ENCODE measurements around the gene NAT9. TPM values are rescaled to one million over a fixed set of nuclear protein-coding genes. Genes with fewer than 3 reads are reported as not detected.
A peak's percentile ranks its signal among the peaks of the same experiment; 100 is the strongest.

The NAT9 gene
- total and polyA plus RNA-seq, 11 donors: 7.9 to 36.6 (median 18.2) TPM

DNA sequence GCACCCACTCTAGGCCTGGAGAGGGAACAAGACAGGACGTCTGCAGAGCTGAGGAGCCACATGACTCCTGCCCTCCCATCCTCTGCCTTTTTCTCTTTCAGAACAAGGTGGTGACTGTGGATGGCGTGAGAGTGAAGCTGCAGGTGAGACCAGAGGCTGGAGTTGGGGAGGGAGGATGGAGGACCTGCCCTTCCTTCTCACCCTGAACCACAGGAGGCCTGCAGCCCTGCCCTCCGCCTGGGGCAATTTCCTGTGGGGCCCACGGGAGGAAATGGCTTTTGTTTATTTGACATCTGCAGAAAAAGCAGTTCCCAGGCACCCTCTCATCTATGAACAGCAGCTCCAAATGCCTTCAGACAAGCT, 34.0 kb downstream of the NAT9 start:
- ATAC-seq (no peak), DNase-seq (peak in 1 of 5 donors; percentile 38)

DNA sequence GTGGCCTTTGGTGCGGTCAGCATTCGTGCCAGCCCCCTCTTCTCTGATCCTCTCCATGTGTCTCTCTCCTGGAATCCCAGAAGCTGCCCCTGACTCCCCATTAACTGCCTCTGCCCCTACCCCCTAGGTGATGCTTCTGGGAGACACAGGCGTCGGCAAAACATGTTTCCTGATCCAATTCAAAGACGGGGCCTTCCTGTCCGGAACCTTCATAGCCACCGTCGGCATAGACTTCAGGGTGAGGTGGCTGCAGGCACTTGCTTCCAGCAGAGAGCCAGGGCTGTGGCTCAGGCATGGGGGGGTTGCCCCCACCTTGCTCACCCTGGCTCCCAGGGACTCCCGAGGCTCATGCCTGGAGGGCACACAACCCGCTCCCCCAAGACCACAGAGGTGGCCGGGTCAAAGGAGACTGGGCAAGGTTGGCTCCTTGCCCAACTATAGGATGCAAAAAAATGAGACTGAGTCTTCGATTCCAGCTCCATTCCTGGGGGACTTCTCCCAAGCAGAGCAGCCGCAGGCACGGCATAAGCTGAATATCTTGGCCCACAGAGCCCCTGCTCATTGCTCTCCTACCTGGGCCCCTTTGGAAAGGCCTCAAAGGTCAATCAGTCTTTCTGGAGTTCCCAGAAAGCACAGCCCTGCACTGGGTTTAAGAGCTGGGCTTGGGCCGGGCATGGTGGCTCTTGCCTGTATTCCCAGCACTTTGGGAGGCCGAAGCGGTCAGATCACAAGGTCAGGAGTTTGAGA, 35.3 kb downstream of the NAT9 start:
- intact Hi-C loops (cut with DNase I): loop anchor here in 4 of 10 donors (5.0 kb wide), 4 partner anchors 41 to 216 kb away; no protein-coding TSS in a partner anchor
- H3K36me3 ChIP-seq: no peaks in the 10 kb centered on the region
- H3K27me3 ChIP-seq: peaks cover 16 to 54% (median 32%) of the 10 kb centered on the region in 9 donors
- DNase-seq (no peak), ATAC-seq (no peak)
- H3K9me3 ChIP-seq: no peaks in the 10 kb centered on the region
- no peak overlapping the region for H3K4me3 ChIP-seq
- TF ChIP-seq, protein P1, sequence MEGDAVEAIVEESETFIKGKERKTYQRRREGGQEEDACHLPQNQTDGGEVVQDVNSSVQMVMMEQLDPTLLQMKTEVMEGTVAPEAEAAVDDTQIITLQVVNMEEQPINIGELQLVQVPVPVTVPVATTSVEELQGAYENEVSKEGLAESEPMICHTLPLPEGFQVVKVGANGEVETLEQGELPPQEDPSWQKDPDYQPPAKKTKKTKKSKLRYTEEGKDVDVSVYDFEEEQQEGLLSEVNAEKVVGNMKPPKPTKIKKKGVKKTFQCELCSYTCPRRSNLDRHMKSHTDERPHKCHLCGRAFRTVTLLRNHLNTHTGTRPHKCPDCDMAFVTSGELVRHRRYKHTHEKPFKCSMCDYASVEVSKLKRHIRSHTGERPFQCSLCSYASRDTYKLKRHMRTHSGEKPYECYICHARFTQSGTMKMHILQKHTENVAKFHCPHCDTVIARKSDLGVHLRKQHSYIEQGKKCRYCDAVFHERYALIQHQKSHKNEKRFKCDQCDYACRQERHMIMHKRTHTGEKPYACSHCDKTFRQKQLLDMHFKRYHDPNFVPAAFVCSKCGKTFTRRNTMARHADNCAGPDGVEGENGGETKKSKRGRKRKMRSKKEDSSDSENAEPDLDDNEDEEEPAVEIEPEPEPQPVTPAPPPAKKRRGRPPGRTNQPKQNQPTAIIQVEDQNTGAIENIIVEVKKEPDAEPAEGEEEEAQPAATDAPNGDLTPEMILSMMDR (IDR thresholded peaks at IDR 0.05): no peak
- no peak for TF ChIP-seq POLR2A (IDR thresholded peaks at IDR 0.05)
- WGBS, 4 donors: 84 to 95% (median 86%) methylated on average over 13 to 17 of the region's 17 CpGs
- peak overlapping the region in 1 of 12 donors; percentile 86 for H3K27ac ChIP-seq
- peaks cover 0 to 97% (median 33%) of the 10 kb centered on the region in 12 donors for H3K4me1 ChIP-seq

More for the DNA sequence above, 34.0 kb downstream of the NAT9 start:
- TF ChIP-seq, protein P1 (IDR thresholded peaks at IDR 0.05): no peak
- no peak for TF ChIP-seq POLR2A (IDR thresholded peaks at IDR 0.05)
- H3K36me3 ChIP-seq: no peaks in the 10 kb centered on the region
- H3K27ac ChIP-seq: peak overlapping the region in 4 of 12 donors; percentile 9 to 86 (median 20)
- H3K4me3 ChIP-seq: peak overlapping the region in 1 of 12 donors; percentile 20
- no peaks in the 10 kb centered on the region for H3K9me3 ChIP-seq
- intact Hi-C loops (cut with DNase I): loop anchor here in 4 of 10 donors (5.0 kb wide), 4 partner anchors 40 to 215 kb away; no protein-coding TSS in a partner anchor
- H3K4me1 ChIP-seq: peaks cover 0 to 100% (median 26%) of the 10 kb centered on the region in 12 donors
- WGBS, 4 donors: 16 to 37% (median 29%) methylated on average over 3 to 4 of the region's 4 CpGs
- H3K27me3 ChIP-seq: peaks cover 14 to 44% (median 27%) of the 10 kb centered on the region in 9 donors

DNA sequence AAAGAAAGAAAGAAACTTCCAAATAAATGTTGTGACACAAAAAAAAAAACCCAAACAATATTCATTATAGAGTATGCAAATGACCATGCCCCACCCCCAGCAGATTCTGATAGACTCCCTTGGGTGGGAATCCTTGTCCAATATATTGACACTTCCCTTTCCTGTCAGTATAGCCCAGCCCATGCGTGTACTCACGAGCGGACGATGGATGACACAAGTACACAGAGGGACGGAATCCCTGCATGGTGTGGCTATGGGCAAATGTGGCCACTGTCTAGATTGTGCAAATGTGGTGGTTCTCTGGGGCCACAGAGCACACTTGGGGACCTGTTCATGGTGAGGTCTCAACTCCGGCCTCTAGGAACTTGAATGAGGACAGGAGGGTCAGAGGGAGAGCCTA, 36.0 kb downstream of the NAT9 start:
- Histone ChIP-seq H3K27me3 (peaks cover 18 to 54% (median 35%) of the 10 kb centered on the region in 9 donors), H3K9me3 (no peaks in the 10 kb centered on the region), H3K27ac (peak overlapping the region in 1 of 12 donors; percentile 86), H3K36me3 (no peaks in the 10 kb centered on the region), H3K4me3 (no peak overlapping the region), H3K4me1 (peaks cover 0 to 91% (median 33%) of the 10 kb centered on the region in 12 donors)
- ATAC-seq (no peak), DNase-seq (peak in 1 of 5 donors; percentile 26)
- intact Hi-C loops (cut with DNase I): loop anchor here in 4 of 10 donors (5.0 kb wide), 4 partner anchors 42 to 217 kb away; no protein-coding TSS in a partner anchor
- TF ChIP-seq, protein P1 (IDR thresholded peaks at IDR 0.05): no peak
- TF ChIP-seq POLR2A (IDR thresholded peaks at IDR 0.05): no peak
- WGBS, 4 donors: 82 to 86% (median 84%) methylated on average over 6 of the region's 6 CpGs

DNA sequence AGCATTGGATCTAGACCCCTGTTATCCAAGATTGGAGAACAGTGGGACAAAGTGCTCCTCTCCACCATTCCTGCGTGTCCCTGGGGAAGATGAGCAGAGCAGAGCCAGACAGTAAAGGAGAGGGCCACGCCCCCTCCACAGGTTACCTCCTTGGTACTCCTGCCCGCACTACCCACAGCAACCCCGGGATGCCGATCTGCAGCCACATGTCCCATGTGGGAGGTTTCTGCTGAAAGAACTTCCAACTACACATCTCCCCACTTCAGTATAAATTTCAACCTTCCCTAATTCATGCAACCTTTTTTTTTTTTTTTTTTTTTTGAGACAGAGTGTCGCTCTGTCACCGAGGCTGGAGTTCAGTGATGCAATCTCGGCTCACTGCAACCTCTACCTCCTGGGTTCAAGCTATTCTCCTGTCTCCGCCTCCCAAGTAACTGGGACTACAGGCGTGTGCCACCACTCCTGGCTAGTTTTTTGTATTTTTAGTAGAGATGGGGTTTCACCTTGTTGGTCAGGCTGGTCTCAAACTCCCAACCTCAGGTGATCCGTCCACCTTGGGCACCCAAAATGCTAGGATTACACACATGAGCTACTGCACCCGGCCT, 36.8 kb downstream of the NAT9 start:
- Histone ChIP-seq H3K27ac (peak overlapping the region in 1 of 12 donors; percentile 87), H3K4me3 (peak overlapping the region in 1 of 12 donors; percentile 59), H3K27me3 (peaks cover 18 to 55% (median 35%) of the 10 kb centered on the region in 9 donors), H3K4me1 (peaks cover 0 to 83% (median 25%) of the 10 kb centered on the region in 12 donors), H3K36me3 (no peaks in the 10 kb centered on the region), H3K9me3 (no peaks in the 10 kb centered on the region)
- no peak for ATAC-seq
- TF ChIP-seq, protein P1 (IDR thresholded peaks at IDR 0.05): no peak
- no peak for TF ChIP-seq POLR2A (IDR thresholded peaks at IDR 0.05)
- DNase-seq: peak in 1 of 5 donors; percentile 15
- intact Hi-C loops (cut with DNase I): loop anchor here in 7 of 10 donors (5.0 kb wide), 2 partner anchors 33 to 82 kb away; no protein-coding TSS in a partner anchor
- 84 to 92% (median 87%) methylated on average over 12 of the region's 12 CpGs for WGBS, 4 donors
